ENCODE data around the gene AMH.

- TF ChIP-seq CTCF (IDR thresholded peaks at IDR 0.05; ENCODE audit: low read depth, low read length) (no peak), EZH2phosphoT487 (IDR thresholded peaks at IDR 0.05; ENCODE audit: low read depth) (no peak)
Observed at GRCh38 chr19:2270157-2270422, 21.0 kb downstream of the AMH start.
